SIG-M5 (cell line): ENCODE results near the gene SIK3.
"Not testable (repeated sequence)": the region's sequence is repeated elsewhere in the genome, so short reads cannot be mapped to it uniquely, and the experiment has no call there.

ENCODE experiments used
- DNase-seq: peaks from one replicate; lab custom pipeline; 2025; lab: John Stamatoyannopoulos, UW

SIK3 gene

GRCh38 chr11:116840224-116840745, 257.9 kb downstream of the SIK3 start:
- DNase-seq = no peak

- no peak for DNase-seq
Measured at GRCh38 chr11:116838321-116839084, 259.7 kb downstream of the SIK3 start.

GRCh38 chr11:116837231-116838091, 260.8 kb downstream of the SIK3 start, which contains the start of gene APOA1:
Gene APOA1, minus strand, starts transcription at chr11:116837622. Its CDS starts 235 bp downstream, at chr11:116837387.
- DNase-seq = no peak

GRCh38 chr11:116836632-116836991, 261.6 kb downstream of the SIK3 start:
- no peak for DNase-seq

- DNase-seq = no peak
Measured at GRCh38 chr11:116835791-116836631, 262.2 kb downstream of the SIK3 start.

GRCh38 chr11:116835042-116835772, 263.0 kb downstream of the SIK3 start:
- DNase-seq = no peak

GRCh38 chr11:116834535-116835041, 263.6 kb downstream of the SIK3 start:
- DNase-seq = not testable (repeated sequence)

GRCh38 chr11:116833816-116834534, 264.3 kb downstream of the SIK3 start:
- no peak for DNase-seq

- no peak for DNase-seq
Measured at GRCh38 chr11:116833491-116833815, 264.8 kb downstream of the SIK3 start.

GRCh38 chr11:116832350-116833290, 265.6 kb downstream of the SIK3 start:
- DNase-seq = no peak

- no peak for DNase-seq
Measured at GRCh38 chr11:116831790-116832349, 266.4 kb downstream of the SIK3 start.

GRCh38 chr11:116830184-116830912, 267.9 kb downstream of the SIK3 start:
- no peak for DNase-seq

- no peak for DNase-seq
Measured at GRCh38 chr11:116829525-116830183, 268.6 kb downstream of the SIK3 start, which contains the start of gene APOC3. Gene APOC3, plus strand, starts transcription at chr11:116829907. Its CDS starts 676 bp downstream, at chr11:116830583.

GRCh38 chr11:116828632-116829524, 269.4 kb downstream of the SIK3 start:
- DNase-seq = no peak

- DNase-seq = no peak
Measured at GRCh38 chr11:116827461-116827860, 270.8 kb downstream of the SIK3 start.

- no peak for DNase-seq
Measured at GRCh38 chr11:116826751-116827431, 271.3 kb downstream of the SIK3 start.
